Tibial nerve (tissue), 4 donors: ENCODE results near the gene PRPH2. TPM values are rescaled to one million over a fixed set of nuclear protein-coding genes. Genes with fewer than 3 reads are reported as not detected.

ENCODE experiments used
- DNase-seq, 2 donors: peaks; one replicate each; pipeline ENCODE4 v3.0.0-alpha.2; 2019; ENCODE audit warnings: low spot score in 2 of 2
- H3K27ac ChIP-seq, 4 donors: fragments of 200-600 bp; sonication (generic) in 3 of 4; one replicate each; pipeline ENCODE4 v1.5.1; 2017 to 2019; ENCODE audit warnings: mild to moderate bottlenecking in 1 of 4
- H3K27me3 ChIP-seq, 2 donors: fragments of 200-600 bp; sonication (generic) in 1 of 2; one replicate each; pipeline versions ENCODE4 v1.5.1 to v1.6.0; 2017 to 2019
- H3K36me3 ChIP-seq, 3 donors: fragments of 200-600 bp; sonication (generic); one replicate each; pipeline ENCODE4 v1.5.1; 2018 to 2019
- H3K4me1 ChIP-seq, 4 donors: fragments of 200-600 bp; sonication (generic) in 3 of 4; one replicate each; pipeline ENCODE4 v1.5.1; 2017 to 2019
- H3K4me3 ChIP-seq, 4 donors: fragments of 200-600 bp; sonication (generic) in 3 of 4; one replicate each; pipeline ENCODE4 v1.5.1; 2017 to 2019; ENCODE audit warnings: mild to moderate bottlenecking in 1 of 4, moderate library complexity in 1 of 4
- H3K9me3 ChIP-seq, 4 donors: fragments of 200-600 bp; sonication (generic) in 3 of 4; one replicate each; pipeline ENCODE4 v1.5.1; 2017 to 2019
- EP300 ChIP-seq, 2 donors: sonication (generic); formaldehyde crosslinking; IDR thresholded peaks; one replicate each; pipeline ENCODE4 v1.6.1; 2017; ENCODE audit warnings: antibody characterized with exemption in 2 of 2, mild to moderate bottlenecking in 1 of 2
- POLR2A ChIP-seq, 2 donors: fragments of 450-650 bp; IDR thresholded peaks; one replicate each; pipeline ENCODE4 v1.6.1; 2017; ENCODE audit warnings: antibody characterized with exemption in 2 of 2, mild to moderate bottlenecking in 2 of 2, moderate library complexity in 2 of 2
- WGBS, 2 donors: methylation state at CpG; one replicate each; pipeline ENCODE4 v1.1.5; 2018; 5-methylcytosine and 5-hydroxymethylcytosine counted together
- total RNA-seq, 4 donors: library from RNA; depleted of rRNA; stranded (reverse); fragments of >200 nt; gene quantifications; one replicate each; pipeline ENCODE4 v1.1.0, GENCODE V29; 2016
- TF ChIP-seq, protein P1 (sequence below), 5 experiments: fragments of 200-600 bp in 3 of 5; fragments of 450-650 bp in 2 of 5; sonication (generic) in 3 of 5; IDR thresholded peaks; one replicate each; pipeline ENCODE4 v1.5.1; 2016 to 2019; ENCODE audit warnings: antibody characterized with exemption in 5 of 5, mild to moderate bottlenecking in 3 of 5, moderate library complexity in 2 of 5

Gene PRPH2
- total RNA-seq, 4 donors from 2014 or later: 0.22 to 1.5 (median 1.2) TPM; not detected in 1

DNA sequence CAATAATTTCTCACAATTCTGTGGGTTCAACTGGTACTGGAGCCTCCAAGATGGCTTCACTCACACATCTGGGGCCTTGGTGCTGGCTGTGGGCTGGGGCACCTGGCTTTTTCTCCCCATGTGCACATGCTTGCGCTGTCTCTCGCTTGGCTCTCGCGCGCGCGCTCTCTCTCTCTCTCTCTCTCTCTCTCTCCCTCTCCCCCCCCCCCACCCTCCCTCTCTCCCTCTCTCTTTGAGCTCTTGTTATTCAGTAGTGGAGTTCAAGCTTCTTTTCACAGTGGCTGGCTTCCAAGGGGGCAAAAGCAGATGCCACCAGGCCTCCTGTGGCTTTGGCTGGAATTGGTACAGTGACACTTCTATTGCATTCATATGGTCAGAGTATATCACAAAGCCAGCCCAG is 34.3 kb upstream of the PRPH2 start:
- H3K27me3 ChIP-seq: no peaks in the 10 kb centered on the region
- 91% methylated on average over 7 of the region's 7 CpGs for WGBS, 2 donors

DNA sequence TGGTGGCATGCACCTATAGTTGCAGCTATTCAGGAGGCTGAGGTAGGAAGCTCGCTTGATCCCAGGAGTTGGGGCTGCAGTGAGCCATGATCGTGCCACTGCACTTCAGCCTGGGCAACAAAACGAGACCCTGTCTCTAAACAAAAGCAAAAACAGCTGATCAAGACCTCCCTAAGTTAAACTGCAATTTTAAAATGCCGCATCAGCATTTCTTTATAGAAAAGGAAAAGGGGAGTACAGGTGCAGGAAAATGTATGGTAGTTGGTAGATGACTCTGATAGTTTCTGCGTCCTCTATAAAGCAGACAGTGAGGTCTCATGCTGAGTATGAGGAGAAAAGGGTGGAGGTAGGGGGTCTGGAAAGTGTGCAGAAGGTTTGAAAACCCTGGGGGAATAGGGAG is 32.4 kb upstream of the PRPH2 start:
- no peak for DNase-seq
- Histone ChIP-seq H3K4me3 (no peak overlapping the region), H3K27me3 (no peaks in the 10 kb centered on the region), H3K9me3 (no peaks in the 10 kb centered on the region), H3K27ac (no peak overlapping the region), H3K4me1 (peaks cover 0 to 22% (median 5%) of the 10 kb centered on the region in 4 donors), H3K36me3 (peaks cover 0 to 24% (median 0%) of the 10 kb centered on the region in 3 donors)
- TF ChIP-seq EP300 (IDR thresholded peaks at IDR 0.05) (no peak), POLR2A (IDR thresholded peaks at IDR 0.05) (no peak)
- TF ChIP-seq, protein P1, sequence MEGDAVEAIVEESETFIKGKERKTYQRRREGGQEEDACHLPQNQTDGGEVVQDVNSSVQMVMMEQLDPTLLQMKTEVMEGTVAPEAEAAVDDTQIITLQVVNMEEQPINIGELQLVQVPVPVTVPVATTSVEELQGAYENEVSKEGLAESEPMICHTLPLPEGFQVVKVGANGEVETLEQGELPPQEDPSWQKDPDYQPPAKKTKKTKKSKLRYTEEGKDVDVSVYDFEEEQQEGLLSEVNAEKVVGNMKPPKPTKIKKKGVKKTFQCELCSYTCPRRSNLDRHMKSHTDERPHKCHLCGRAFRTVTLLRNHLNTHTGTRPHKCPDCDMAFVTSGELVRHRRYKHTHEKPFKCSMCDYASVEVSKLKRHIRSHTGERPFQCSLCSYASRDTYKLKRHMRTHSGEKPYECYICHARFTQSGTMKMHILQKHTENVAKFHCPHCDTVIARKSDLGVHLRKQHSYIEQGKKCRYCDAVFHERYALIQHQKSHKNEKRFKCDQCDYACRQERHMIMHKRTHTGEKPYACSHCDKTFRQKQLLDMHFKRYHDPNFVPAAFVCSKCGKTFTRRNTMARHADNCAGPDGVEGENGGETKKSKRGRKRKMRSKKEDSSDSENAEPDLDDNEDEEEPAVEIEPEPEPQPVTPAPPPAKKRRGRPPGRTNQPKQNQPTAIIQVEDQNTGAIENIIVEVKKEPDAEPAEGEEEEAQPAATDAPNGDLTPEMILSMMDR (IDR thresholded peaks at IDR 0.05): no peak
- 91 to 94% methylated on average over 5 of the region's 5 CpGs for WGBS, 2 donors

More for the DNA sequence above, 34.3 kb upstream of the PRPH2 start:
- Histone ChIP-seq H3K27ac (no peak overlapping the region), H3K36me3 (peaks cover 0 to 28% (median 0%) of the 10 kb centered on the region in 3 donors), H3K9me3 (no peaks in the 10 kb centered on the region), H3K4me3 (no peak overlapping the region), H3K4me1 (peaks cover 0 to 9% (median 1%) of the 10 kb centered on the region in 4 donors)
- TF ChIP-seq EP300 (IDR thresholded peaks at IDR 0.05) (no peak), POLR2A (IDR thresholded peaks at IDR 0.05) (no peak)
- TF ChIP-seq, protein P1 (IDR thresholded peaks at IDR 0.05): no peak
- DNase-seq: no peak

DNA sequence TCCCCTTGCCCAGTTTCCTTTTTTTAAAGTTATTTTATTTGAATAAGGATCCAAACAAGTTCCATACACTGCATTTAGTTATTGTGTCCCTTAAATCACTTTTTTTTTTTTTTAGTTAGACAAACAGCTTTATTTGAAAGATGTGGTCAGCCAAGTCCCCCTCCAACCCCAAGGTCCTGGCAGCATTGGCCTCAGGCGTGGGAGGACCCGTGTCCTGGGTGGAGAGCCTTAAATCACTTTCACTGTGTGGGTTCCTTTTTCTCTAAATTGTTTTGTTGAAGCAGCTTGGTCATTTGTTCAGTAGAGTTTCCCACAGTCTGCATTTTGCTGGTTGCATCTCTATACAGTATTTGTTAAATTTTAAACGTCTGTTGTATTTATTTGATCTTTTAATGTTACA is 28.7 kb upstream of the PRPH2 start:
- Histone ChIP-seq H3K9me3 (no peaks in the 10 kb centered on the region), H3K27me3 (no peaks in the 10 kb centered on the region), H3K4me1 (peaks cover 0 to 41% (median 13%) of the 10 kb centered on the region in 4 donors), H3K36me3 (peaks cover 0 to 5% (median 0%) of the 10 kb centered on the region in 3 donors), H3K4me3 (no peak overlapping the region), H3K27ac (peak overlapping the region in 2 of 4 donors; percentile 22 to 48)
- 32 to 37% methylated on average over 3 of the region's 3 CpGs for WGBS, 2 donors
- no peak for DNase-seq
- TF ChIP-seq EP300 (IDR thresholded peaks at IDR 0.05) (no peak), POLR2A (IDR thresholded peaks at IDR 0.05) (no peak)
- TF ChIP-seq, protein P1 (IDR thresholded peaks at IDR 0.05): no peak

DNA sequence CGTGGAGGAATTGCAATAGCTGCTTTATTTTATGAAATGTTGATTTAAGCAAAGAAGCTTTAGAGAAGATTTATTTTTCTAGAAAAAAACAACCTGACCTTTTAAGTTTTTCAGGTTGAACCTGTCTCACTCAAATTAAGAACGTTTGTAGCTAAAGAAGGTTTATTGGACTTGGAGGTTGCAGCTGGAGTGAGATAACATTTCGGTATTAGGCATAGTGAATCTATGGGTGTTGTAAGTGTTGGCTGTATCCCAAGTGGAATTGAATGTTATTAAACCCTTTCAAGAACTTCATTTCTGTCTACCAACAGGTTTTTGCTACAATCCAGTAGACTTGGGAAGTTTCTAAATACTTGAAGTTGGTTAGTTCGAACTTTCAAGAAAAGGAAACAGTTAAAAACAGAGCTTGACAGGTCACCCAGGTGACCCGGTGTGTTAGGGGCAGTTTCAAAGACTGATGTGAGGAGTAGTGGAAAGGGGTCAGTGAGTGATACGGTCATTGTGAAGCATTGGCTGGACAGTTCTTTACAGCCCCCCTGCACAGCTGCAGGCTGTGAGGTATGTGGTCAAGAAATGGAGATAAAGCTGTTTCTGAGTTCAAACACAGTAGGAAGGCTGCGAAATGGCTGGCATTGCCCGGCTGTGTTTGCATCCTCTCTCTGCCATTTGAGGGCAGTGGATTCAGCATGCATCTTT is 26.0 kb upstream of the PRPH2 start:
- no peak for DNase-seq
- H3K9me3 ChIP-seq: no peaks in the 10 kb centered on the region
- peak overlapping the region in 2 of 4 donors; percentile 94 to 95 for H3K27ac ChIP-seq
- no peaks in the 10 kb centered on the region for H3K36me3 ChIP-seq
- peaks cover 0 to 60% (median 27%) of the 10 kb centered on the region in 4 donors for H3K4me1 ChIP-seq
- WGBS, 2 donors: 41 to 48% methylated on average over 8 of the region's 8 CpGs
- TF ChIP-seq POLR2A (IDR thresholded peaks at IDR 0.05): no peak
- TF ChIP-seq EP300 (IDR thresholded peaks at IDR 0.05): no peak
- TF ChIP-seq, protein P1 (IDR thresholded peaks at IDR 0.05): no peak
- H3K4me3 ChIP-seq: peak overlapping the region in 1 of 4 donors; percentile 93
- H3K27me3 ChIP-seq: no peaks in the 10 kb centered on the region
